ENCODE results near the gene TAGAP.
"Not testable (repeated sequence)": the region's sequence is repeated elsewhere in the genome, so short reads cannot be mapped to it uniquely, and the experiment has no call there.

DNA sequence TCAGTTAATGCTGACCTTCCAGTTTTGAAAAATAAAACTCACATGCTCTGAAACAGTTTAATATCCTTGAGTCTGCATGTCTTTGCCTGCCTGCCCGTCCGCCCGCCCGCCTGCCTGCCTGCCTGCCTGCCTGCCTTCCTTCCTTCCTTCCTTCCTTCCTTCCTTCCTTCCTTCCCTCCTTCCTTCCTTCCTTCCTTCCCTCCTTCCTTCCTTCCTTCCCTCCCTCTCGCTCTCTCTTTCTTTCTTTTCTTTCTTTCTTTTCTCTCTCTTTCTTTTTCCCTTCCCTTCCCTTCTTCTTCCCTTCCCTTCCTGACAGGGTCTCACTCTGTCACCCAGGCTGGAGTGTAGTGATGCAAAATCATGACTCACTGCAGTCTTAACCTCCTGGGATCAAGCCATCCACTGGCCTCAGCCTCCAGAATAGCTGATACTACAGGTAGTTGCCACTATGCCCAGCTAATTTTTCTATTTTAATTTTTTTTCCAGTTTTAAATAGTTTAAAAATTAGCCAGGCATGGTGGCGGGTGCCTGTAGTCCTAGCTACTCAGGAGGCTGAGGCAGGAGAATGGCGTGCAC, 34.7 kb downstream of the TAGAP start:
- not testable (repeated sequence) for TF ChIP-seq EZH2phosphoT487 (IDR thresholded peaks at IDR 0.05; ENCODE audit: borderline replicate concordance, low read length)
- TF ChIP-seq, protein P1, sequence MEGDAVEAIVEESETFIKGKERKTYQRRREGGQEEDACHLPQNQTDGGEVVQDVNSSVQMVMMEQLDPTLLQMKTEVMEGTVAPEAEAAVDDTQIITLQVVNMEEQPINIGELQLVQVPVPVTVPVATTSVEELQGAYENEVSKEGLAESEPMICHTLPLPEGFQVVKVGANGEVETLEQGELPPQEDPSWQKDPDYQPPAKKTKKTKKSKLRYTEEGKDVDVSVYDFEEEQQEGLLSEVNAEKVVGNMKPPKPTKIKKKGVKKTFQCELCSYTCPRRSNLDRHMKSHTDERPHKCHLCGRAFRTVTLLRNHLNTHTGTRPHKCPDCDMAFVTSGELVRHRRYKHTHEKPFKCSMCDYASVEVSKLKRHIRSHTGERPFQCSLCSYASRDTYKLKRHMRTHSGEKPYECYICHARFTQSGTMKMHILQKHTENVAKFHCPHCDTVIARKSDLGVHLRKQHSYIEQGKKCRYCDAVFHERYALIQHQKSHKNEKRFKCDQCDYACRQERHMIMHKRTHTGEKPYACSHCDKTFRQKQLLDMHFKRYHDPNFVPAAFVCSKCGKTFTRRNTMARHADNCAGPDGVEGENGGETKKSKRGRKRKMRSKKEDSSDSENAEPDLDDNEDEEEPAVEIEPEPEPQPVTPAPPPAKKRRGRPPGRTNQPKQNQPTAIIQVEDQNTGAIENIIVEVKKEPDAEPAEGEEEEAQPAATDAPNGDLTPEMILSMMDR (IDR thresholded peaks at IDR 0.05; ENCODE audit: low read depth, low read length, poor library complexity, severe bottlenecking), result not testable (repeated sequence)

All from DOHH2 (cell line).